OCI-LY3 (cell line): Measurements from ENCODE around the gene C8G.

Experiments used
- H2AFZ ChIP-seq: fragments of 200-600, 300-600 bp; shearing (Covaris generic); 2 replicates; pipeline ENCODE4 v1.6.0; 2014; ENCODE audit warnings: antibody characterized with exemption, low read depth, low read length
- H3K27ac ChIP-seq: fragments of 200-600, 300-600 bp; sonication (generic); 2 replicates; pipeline ENCODE4 v1.5.1; 2014; ENCODE audit warnings: mild to moderate bottlenecking, low read length, moderate library complexity, mixed read lengths
- H3K27me3 ChIP-seq: fragments of 200-600, 300-600 bp; sonication (generic); 2 replicates; pipeline ENCODE4 v1.6.1; 2014; ENCODE audit warnings: low read depth, low read length, mixed read lengths
- H3K36me3 ChIP-seq: fragments of 200-600, 300-600 bp; sonication (generic); replicated peaks from 2 replicates; pipeline ENCODE3; 2014; ENCODE audit warnings: low read depth, low read length, mixed read lengths
- H3K4me1 ChIP-seq: fragments of 300-600, 200-600 bp; sonication (generic); 2 replicates; pipeline ENCODE4 v1.6.1; 2014; ENCODE audit warnings: low read length, mixed read lengths
- H3K4me2 ChIP-seq: fragments of 200-600, 300-600 bp; sonication (generic); 2 replicates; pipeline ENCODE4 v1.6.1; 2014; ENCODE audit warnings: low read length, mixed read lengths
- H3K4me3 ChIP-seq: fragments of 300-600, 200-600 bp; sonication (generic); 2 replicates; pipeline ENCODE4 v1.5.1; 2014; ENCODE audit warnings: antibody characterized with exemption, mild to moderate bottlenecking, low read length, moderate library complexity
- H3K79me2 ChIP-seq: fragments of 300-600, 200-600 bp; shearing (Covaris generic); 2 replicates; pipeline ENCODE4 v1.6.1; 2014; ENCODE audit warnings: mild to moderate bottlenecking, low read length, mixed read lengths
- H3K9ac ChIP-seq: fragments of 300-600, 200-600 bp; shearing (Covaris generic); 2 replicates; pipeline ENCODE4 v1.6.0; 2014; ENCODE audit warnings: mild to moderate bottlenecking, low read length, moderate library complexity
- H3K9me3 ChIP-seq: fragments of 200-600, 300-600 bp; shearing (Covaris generic); 2 replicates; pipeline ENCODE4 v1.6.1; 2014; ENCODE audit warnings: low read length, mixed read lengths; ENCODE audit not compliant: insufficient read depth
- H4K20me1 ChIP-seq: fragments of 200-600, 300-600 bp; sonication (generic); 2 replicates; pipeline ENCODE4 v1.6.1; 2016; ENCODE audit warnings: low read length, mixed read lengths; ENCODE audit not compliant: insufficient read depth
- EZH2phosphoT487 ChIP-seq: fragments of 200-600 bp; shearing (Covaris generic); IDR thresholded peaks from 2 replicates; pipeline ENCODE4 v1.6.1; 2018; ENCODE audit warnings: antibody characterized with exemption, mixed run types, low read depth
- TF ChIP-seq, protein P1 (sequence below): fragments of 200-600, 300-600 bp; sonication (generic); IDR thresholded peaks from 2 replicates; pipeline ENCODE4 v1.5.1; 2014; ENCODE audit warnings: antibody characterized with exemption, low read length, low read depth

The C8G gene

DNA sequence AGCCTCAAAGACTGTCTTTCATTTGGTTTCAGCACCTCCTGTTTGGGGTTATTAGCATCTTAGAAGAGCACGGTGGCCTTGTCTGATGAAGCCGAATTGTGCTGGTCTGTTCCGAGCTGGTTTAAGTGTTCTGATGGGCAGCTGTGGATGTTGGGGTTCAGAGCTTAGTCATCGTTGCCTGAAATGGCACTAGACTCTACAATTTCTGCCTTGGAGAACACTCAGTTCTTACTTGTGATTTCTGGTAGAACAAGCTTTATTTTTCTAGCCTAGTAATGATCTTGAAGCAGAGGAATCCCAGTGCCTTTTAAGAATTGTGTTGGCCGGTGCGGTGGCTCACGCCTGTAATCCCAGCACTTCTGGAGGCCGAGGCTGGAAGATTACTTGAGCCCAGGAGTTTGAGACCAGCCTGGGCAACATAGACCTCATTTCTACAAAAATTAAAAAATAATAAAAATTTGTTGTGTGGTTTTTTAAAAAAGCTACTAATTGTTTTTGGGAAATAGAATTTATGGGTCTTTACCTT, 8.3 kb upstream of the C8G start:
- Histone ChIP-seq H3K79me2 (no peaks in the 10 kb centered on the region), H3K27me3 (no peaks in the 10 kb centered on the region), H3K27ac (no peak overlapping the region), H4K20me1 (no peaks in the 10 kb centered on the region), H3K9me3 (no peaks in the 10 kb centered on the region), H3K4me1 (peaks cover 5% of the 10 kb centered on the region; the same call in 1 of the 2 replicates), H3K4me2 (no peak overlapping the region), H3K4me3 (no peak overlapping the region), H3K36me3 (peaks cover 28% of the 10 kb centered on the region), H3K9ac (no peak overlapping the region), H2AFZ (no peak overlapping the region)
- TF ChIP-seq, protein P1, sequence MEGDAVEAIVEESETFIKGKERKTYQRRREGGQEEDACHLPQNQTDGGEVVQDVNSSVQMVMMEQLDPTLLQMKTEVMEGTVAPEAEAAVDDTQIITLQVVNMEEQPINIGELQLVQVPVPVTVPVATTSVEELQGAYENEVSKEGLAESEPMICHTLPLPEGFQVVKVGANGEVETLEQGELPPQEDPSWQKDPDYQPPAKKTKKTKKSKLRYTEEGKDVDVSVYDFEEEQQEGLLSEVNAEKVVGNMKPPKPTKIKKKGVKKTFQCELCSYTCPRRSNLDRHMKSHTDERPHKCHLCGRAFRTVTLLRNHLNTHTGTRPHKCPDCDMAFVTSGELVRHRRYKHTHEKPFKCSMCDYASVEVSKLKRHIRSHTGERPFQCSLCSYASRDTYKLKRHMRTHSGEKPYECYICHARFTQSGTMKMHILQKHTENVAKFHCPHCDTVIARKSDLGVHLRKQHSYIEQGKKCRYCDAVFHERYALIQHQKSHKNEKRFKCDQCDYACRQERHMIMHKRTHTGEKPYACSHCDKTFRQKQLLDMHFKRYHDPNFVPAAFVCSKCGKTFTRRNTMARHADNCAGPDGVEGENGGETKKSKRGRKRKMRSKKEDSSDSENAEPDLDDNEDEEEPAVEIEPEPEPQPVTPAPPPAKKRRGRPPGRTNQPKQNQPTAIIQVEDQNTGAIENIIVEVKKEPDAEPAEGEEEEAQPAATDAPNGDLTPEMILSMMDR: no peak
- TF ChIP-seq EZH2phosphoT487: no peak

DNA sequence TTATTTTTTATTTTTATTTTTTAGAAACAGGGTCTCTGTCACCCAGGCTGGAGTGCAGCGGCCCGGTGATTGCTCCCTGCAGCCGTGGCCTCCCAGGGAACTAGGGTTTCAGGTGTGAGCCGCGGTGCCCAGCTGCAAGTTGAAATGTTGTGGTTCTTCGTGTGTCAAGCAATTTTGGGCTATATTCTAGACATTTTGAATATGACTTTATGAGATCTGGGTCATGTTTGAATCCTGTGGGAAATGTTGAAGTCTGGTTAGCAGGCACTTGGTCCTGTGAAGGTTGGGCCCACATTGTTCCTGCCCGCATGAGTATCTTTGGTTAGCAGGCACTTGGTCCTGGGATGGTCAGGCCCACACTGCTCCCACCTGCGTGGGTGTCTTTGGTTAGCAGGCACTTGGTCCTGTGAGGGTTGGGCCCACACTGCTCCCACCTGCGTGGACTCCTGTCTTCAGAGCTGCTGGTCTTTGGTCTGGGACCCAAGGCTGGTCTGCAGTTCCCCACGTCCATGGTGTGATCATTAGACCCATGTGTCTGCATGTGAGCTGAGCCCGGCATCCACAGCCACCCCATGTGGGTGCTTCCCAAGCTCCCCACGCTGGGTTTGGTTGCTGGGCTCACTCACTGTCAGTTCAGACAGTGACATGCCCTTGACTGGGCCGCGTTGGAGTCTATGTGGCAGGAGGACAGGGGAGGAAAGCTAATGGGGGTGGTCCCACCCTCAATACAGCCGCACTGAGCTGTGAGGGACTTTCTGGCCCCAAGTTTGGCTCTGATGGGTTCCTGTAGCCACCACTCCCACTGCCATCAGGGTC, 7.6 kb upstream of the C8G start:
- no peaks in the 10 kb centered on the region for H3K4me1 ChIP-seq
- no peaks in the 10 kb centered on the region for H4K20me1 ChIP-seq
- H3K27me3 ChIP-seq: no peaks in the 10 kb centered on the region
- no peak overlapping the region for H3K4me3 ChIP-seq
- no peak overlapping the region for H3K9ac ChIP-seq
- H3K4me2 ChIP-seq: no peak overlapping the region
- TF ChIP-seq, protein P1: no peak
- no peak for TF ChIP-seq EZH2phosphoT487
- H3K9me3 ChIP-seq: no peaks in the 10 kb centered on the region
- H3K79me2 ChIP-seq: no peaks in the 10 kb centered on the region
- H3K36me3 ChIP-seq: peaks cover 35% of the 10 kb centered on the region
- H2AFZ ChIP-seq: no peak overlapping the region
- H3K27ac ChIP-seq: no peak overlapping the region

DNA sequence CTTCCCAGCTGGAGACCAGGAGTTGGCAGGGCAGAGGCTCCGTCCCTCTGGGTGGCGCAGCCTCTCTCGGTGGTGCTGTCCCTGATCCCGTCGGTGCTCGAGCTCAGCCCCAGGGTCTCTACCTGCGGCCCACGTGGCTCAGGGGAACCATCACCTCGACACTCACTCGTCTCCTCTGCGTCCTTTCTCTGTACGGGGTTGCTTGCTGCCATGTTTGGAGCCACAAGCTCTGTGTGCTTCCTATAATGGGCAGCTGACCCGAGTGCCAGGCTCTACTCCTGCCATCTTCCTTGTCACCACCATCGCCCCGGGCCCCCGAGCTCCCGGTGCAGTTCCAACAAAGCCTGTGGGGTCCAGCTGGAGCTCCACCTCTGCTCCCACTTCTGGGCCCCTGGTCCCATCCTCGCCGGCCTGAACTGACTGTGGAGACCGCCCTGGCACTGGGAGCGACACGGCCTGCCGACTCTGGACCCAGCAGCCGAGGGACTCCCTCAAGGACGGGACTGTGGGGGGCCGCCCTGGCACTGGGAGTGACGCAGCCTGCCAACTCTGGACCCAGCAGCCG, 5.5 kb upstream of the C8G start:
- peaks cover 34% of the 10 kb centered on the region for H3K36me3 ChIP-seq
- TF ChIP-seq EZH2phosphoT487: no peak
- TF ChIP-seq, protein P1: no peak

DNA sequence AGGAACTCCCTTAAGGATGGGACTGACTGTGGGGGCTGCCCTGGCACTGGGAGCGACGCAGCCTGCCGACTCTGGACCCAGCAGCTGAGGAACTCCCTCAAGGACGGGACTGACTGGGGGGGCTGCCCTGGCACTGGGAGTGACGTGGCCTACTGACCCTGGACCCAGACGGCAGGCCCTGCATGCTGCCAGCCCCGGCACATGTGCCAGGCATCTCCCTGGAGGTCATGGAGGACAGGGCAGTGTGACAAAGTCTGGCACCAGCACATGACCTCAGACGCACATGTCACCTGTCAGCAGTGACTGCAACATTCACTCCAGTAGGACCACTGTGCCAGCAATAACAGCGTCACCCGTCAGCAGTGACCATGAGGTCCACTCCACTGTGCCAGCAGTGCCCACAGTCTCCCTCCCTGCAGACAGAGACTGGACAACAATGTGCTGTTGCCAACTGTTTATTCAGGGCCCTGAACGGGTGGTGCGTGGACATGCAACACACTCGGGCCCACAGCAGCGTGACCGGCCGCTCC, 5.0 kb upstream of the C8G start:
- H3K4me2 ChIP-seq: no peak overlapping the region
- peaks cover 18% of the 10 kb centered on the region for H3K79me2 ChIP-seq
- H3K9me3 ChIP-seq: no peaks in the 10 kb centered on the region
- peaks cover 34% of the 10 kb centered on the region for H3K36me3 ChIP-seq
- no peak overlapping the region for H2AFZ ChIP-seq
- TF ChIP-seq, protein P1: no peak
- TF ChIP-seq EZH2phosphoT487: no peak
- no peak overlapping the region for H3K27ac ChIP-seq
- no peak overlapping the region for H3K9ac ChIP-seq
- H3K4me1 ChIP-seq: peaks cover 10% of the 10 kb centered on the region
- H3K27me3 ChIP-seq: no peaks in the 10 kb centered on the region
- no peak overlapping the region for H3K4me3 ChIP-seq
- no peaks in the 10 kb centered on the region for H4K20me1 ChIP-seq

More for the DNA sequence above, 5.5 kb upstream of the C8G start:
- Histone ChIP-seq H3K4me3 (no peak overlapping the region), H3K27ac (no peak overlapping the region), H2AFZ (no peak overlapping the region), H3K4me1 (peaks cover 7% of the 10 kb centered on the region), H3K9ac (no peak overlapping the region), H4K20me1 (no peaks in the 10 kb centered on the region), H3K4me2 (no peak overlapping the region), H3K27me3 (no peaks in the 10 kb centered on the region), H3K79me2 (peaks cover 18% of the 10 kb centered on the region), H3K9me3 (no peaks in the 10 kb centered on the region)
